GM19193 (cell line): Measurements from ENCODE around the gene ZNF445.

ENCODE experiments used
- POLR2A ChIP-seq: IDR thresholded peaks from 4 replicates; pipeline ENCODE4 v1.6.1; 2011; ENCODE audit not compliant: insufficient read depth, insufficient read length; ENCODE audit errors: extremely low read depth

Gene ZNF445

DNA sequence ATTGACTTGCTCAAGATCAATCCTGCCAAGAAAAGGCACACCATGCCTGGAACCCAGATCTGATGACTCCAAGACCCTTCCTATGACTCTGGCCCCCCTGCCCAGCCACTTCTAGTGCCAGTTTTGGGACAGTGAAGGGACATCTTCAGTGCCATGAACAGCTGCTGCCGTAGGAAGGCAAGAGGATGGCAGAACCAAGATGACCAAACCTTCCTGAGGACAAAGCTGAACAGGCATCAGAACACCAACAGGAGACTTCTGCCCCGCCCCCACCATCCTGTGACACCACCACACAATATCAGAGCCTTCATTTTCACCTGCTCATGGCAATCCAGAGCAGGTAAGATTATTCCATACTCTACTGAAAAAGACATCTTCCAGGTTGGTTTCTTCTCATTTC lies 33.0 kb downstream of the ZNF445 start:
- no peak for TF ChIP-seq POLR2A

DNA sequence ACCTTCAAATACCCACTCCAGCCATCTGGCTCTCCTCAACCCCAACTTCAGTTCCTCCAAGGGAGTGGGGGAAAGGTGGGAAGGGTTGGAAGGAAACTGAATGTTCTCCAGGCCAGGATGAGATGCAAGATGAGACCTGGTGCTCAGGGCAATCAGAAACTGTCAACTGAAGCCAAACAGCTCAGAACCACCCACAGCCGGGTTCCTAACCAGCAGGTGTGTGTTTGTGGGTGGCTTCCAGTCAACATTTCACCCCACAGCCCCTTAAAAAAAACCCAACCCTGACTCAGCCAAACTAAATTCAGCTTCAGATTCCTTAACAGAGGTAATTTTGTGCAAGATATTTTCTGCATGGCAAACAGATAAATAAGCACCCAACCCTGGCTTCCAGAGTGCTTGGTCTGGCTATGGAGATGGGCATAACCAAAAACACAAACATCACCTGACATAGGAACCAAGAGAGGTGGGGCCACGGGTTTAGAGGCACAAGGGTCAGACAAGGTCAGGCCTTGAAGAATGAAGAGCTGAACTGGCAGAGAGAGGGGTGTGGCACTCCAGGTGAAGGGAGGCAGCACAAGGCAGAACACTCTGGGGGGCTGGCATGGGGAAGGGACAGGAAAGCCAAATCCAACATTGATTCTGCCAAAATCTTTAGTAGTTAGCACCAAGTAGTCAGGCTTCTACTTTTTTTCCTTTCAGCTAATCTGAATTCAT lies 34.7 kb downstream of the ZNF445 start:
- TF ChIP-seq POLR2A = no peak

DNA sequence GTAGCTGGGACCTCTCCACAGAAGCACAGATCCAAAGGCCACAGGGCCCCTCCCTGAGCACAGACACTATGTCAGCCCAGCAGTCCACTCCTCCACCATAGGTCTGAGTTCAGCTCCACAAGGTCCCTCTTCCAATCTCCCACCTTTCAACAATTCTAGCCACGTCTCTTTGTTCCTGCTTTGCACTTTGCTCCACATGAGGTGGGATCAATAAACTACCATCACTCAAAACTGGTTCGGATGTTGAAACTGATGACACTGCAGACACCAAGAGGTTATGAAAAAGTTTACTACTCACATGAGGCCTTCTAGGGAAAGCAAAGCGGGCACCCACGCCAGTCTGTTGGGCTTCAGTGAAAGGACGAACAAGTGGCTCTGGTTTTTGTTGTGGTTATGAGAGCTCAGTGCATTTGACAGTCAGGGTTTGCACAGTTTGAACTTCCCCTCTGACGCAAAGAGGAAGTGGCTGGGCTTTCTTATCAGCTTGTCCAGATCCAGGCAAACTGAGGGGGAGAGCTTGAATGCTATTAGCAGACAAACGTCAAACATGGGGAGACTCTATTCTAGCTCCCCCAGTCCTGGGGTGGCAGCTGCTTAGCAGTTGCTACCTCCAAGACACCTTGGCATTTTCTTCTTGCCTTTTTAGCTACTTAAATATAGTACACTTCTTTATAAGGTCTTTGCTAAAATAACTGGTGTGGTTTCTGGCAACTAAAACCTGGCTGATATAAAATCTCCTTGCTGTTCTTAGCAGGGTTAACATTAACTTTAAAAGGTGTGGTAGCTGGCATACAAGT lies 37.8 kb downstream of the ZNF445 start:
- peak; percentile 30 for TF ChIP-seq POLR2A

- no peak for TF ChIP-seq POLR2A
Measured at GRCh38 chr3:44437800-44438199, 39.7 kb downstream of the ZNF445 start.

DNA sequence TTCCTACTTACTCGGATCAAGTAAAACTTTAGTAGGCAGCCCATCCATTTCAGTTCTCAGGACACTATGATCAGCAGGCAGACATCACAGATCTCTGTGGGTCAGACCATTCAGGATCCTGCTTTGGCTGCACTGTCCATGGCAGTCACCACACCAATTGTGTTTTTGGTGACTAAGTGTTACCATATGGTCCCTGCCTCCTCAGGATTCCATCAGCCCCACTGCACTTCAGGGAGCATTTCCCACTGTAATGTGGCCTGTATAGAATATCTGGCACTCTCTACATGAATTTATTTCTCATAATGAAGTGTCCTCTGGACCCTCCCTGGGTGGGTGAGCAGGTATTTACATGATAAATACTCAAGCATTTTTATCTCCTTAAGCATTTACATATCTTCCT lies 41.3 kb downstream of the ZNF445 start:
- no peak for TF ChIP-seq POLR2A

GRCh38 chr3:44434834-44435510 lies 42.5 kb downstream of the ZNF445 start:
- no peak for TF ChIP-seq POLR2A

DNA sequence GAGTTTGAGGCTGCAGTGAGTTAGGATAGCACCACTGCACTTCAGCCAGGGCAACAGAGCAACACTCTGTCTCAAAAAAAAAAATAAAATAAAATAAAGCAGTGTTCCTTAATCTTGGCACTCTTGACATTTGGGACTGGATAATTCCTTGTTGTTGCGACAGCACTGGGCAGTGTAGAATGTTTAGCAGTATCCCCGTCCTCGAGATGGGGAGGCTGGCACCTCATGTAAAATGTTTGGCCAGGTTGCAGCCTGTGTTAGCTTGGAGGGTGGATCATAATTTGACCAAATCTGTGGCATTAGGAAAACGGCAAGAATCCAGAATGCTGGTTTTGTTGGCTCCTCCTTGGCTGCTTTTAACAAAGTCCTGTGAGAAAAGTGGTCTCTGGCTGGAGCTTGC lies 47.0 kb downstream of the ZNF445 start:
- no peak for TF ChIP-seq POLR2A

GRCh38 chr3:44429459-44429858 lies 48.0 kb downstream of the ZNF445 start:
- no peak for TF ChIP-seq POLR2A

DNA sequence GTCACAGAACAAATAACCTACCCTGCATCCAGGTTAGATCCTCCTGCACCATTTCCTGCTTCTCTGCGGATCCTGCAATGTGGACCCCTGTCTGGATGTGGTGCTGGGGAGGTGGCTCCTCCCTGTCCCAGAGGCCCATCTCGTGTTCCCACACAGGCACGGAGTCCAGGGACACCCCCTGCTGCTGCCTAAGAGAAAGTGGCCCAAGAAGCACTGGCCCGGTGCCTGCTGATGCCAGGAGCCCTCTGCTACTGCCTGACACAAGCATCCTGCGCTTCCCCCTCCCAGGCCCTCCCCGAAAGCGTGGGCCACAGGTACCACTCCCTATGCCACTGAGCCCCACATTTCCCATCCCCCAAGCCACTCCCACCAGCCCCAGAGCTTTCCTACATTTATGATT lies 48.6 kb downstream of the ZNF445 start:
- no peak for TF ChIP-seq POLR2A

GRCh38 chr3:44427683-44428082 lies 49.8 kb downstream of the ZNF445 start:
- no peak for TF ChIP-seq POLR2A

GRCh38 chr3:44424758-44425157 lies 52.7 kb downstream of the ZNF445 start:
- no peak for TF ChIP-seq POLR2A

GRCh38 chr3:44421280-44421679 lies 56.2 kb downstream of the ZNF445 start:
- TF ChIP-seq POLR2A = no peak

- no peak for TF ChIP-seq POLR2A
Measured at GRCh38 chr3:44420676-44421075, 56.8 kb downstream of the ZNF445 start.

DNA sequence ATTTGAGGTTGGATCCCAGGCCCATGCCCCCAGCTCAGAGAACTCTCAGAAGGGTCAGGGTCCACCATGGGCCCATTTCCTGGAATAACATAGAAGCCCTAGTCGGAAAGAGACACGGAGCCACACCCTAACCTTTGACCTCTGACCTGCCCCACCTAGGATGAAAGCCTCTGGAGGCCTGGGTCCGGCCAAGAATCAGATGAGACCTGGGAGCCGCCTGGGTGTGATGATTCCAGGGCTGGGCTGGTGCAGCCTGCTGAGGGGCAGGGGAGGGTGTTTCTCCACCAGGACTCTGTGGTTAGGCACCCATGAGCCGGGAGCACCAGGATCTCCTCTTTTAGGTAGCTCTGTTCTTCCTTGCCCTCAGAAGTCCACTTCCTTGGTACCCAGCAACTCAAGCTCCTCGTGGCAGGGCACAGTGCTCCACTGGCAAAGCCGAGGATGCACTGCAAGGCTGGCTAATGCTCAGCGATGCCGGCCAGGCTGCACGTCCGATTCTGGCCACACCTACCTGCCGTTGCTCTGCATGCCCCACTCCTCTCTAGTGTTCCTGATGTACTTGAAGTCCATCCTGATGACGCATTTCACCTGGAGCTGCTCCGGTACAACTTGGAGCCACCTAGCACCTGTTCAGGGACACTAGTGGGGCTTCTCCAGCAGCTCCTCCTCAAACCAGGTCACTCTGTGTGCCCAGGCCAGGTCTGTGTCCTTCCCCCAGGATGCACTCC lies 57.4 kb downstream of the ZNF445 start:
- no peak for TF ChIP-seq POLR2A
